Neural crest cell (in vitro differentiated cells): ENCODE measurements around the gene DUSP23. TPM values are rescaled to one million over a fixed set of nuclear protein-coding genes. Genes with fewer than 3 reads are reported as not detected.

Experiments
- DNase-seq: peaks from one replicate; pipeline ENCODE4 v3.0.0; 2021; ENCODE audit warnings: low read depth, mixed read lengths, low spot score
- H3K27ac Mint-ChIP-seq: one replicate; pipeline ENCODE4 v1.8.0; 2021; ENCODE audit warnings: mild to moderate bottlenecking, mixed read lengths; ENCODE audit not compliant: unreplicated experiment
- H3K27me3 Mint-ChIP-seq: 2 replicates; pipeline ENCODE4 v1.8.0; 2021; ENCODE audit warnings: low read depth, mild to moderate bottlenecking, mixed read lengths
- H3K36me3 Mint-ChIP-seq: 2 replicates; pipeline ENCODE4 v1.8.0; 2021; ENCODE audit warnings: low read depth, mild to moderate bottlenecking, mixed read lengths
- H3K4me1 Mint-ChIP-seq: 2 replicates; pipeline ENCODE4 v1.8.0; 2021; ENCODE audit warnings: mixed read lengths
- H3K4me3 Mint-ChIP-seq: one replicate; pipeline ENCODE4 v1.8.0; 2021; ENCODE audit warnings: mild to moderate bottlenecking, mixed read lengths
- H3K9me3 Mint-ChIP-seq: 2 replicates; pipeline ENCODE4 v1.8.0; 2021; ENCODE audit warnings: mixed read lengths
- CTCF ChIP-seq: fragments of 200-600 bp; sonication (generic); conservative IDR thresholded peaks from 2 replicates; pipeline ENCODE4 v1.5.0; 2021; ENCODE audit warnings: antibody characterized with exemption, mild to moderate bottlenecking
- total RNA-seq: library from RNA; stranded (reverse); gene quantifications from 2 replicates; pipeline ENCODE4 v1.2.1, GENCODE V29; 2021

DUSP23 gene
- total RNA-seq, 1 donor from 2014 or later = 13.5 TPM

DNA sequence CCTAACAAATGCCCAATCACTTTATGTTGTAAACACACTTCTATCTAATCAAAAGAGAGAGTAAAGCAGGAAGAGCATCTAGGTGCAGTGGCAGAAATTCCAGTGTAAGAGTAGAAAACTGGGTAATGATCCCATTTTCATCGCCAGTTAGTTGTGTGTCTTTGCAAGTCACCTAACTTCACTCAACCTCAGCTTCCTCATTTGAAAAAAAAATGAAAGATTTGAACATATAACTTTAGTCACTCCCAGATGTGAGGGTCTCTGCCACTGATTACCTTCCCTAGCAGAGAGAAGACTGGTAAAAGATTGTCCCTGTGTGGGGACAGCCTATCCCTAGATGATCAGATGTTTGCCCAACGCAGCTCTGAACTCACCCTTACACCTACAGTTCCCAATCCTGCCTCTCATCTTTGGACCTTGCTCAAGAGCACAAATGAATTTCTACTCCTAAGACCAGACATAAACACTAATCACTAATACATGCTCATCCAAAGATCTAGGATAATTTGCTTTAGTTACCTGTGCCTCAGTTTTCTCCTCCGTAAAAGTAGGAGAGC lies 25.2 kb upstream of the DUSP23 start:
- TF ChIP-seq CTCF = no peak
- Mint-ChIP-seq H3K4me1 (no peaks in the 10 kb centered on the region), H3K9me3 (no peaks in the 10 kb centered on the region), H3K27ac (no peak overlapping the region), H3K4me3 (no peak overlapping the region), H3K36me3 (no peaks in the 10 kb centered on the region), H3K27me3 (peaks cover 45% of the 10 kb centered on the region)
- DNase-seq = no peak

GRCh38 chr1:159756397-159756796 lies 24.4 kb upstream of the DUSP23 start:
- H3K27me3 Mint-ChIP-seq = peaks cover 46% of the 10 kb centered on the region
- H3K27ac Mint-ChIP-seq = no peak overlapping the region
- H3K4me3 Mint-ChIP-seq = no peak overlapping the region
- no peak for DNase-seq
- no peaks in the 10 kb centered on the region for H3K4me1 Mint-ChIP-seq
- no peak for TF ChIP-seq CTCF
- H3K9me3 Mint-ChIP-seq = no peaks in the 10 kb centered on the region
- H3K36me3 Mint-ChIP-seq = no peaks in the 10 kb centered on the region

DNA sequence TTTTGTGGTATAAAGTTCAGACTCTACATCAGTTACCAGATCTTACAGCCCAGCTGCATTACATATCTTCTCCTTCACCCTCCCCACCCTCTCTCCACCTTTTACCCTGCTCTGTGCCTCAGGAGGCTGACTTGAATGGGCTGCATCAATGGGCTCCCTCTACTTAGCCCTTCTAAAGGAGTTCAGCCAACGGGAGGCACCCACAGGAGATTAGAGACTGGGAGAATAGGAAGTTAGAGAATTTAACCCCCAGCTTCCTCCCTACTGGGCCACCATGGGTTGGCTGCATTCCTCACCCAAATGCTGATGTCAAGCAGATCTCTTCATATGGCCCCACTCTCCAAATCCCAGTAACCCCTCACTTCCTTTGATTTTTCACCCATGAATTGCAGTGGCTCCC lies 17.1 kb upstream of the DUSP23 start:
- H3K4me3 Mint-ChIP-seq = no peak overlapping the region
- H3K9me3 Mint-ChIP-seq = peaks cover 3% of the 10 kb centered on the region
- H3K27me3 Mint-ChIP-seq = peaks cover 37% of the 10 kb centered on the region
- no peaks in the 10 kb centered on the region for H3K36me3 Mint-ChIP-seq
- TF ChIP-seq CTCF = no peak
- no peak for DNase-seq
- no peak overlapping the region for H3K27ac Mint-ChIP-seq
- no peaks in the 10 kb centered on the region for H3K4me1 Mint-ChIP-seq

DNA sequence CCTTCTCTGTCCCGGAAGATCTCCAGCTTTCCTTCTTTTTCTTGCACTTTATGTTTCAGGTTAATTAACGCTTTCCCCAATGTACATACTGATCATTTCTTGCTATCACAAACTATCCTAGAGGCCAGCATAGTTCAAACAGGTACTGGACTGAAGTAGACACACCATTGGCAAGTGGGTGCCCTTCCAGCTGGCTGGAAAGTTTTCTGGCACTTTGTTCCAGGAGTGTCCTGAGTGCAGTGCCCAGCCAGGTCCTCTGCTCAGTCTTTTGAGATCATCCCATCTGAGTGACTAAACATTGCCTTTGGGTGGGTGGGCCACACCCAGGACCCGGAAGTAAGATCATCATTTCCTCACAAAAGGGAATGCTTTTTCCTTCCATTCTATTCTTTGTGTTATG lies 15.0 kb upstream of the DUSP23 start:
- H3K4me1 Mint-ChIP-seq = no peaks in the 10 kb centered on the region
- H3K4me3 Mint-ChIP-seq = no peak overlapping the region
- H3K27ac Mint-ChIP-seq = no peak overlapping the region
- no peak for DNase-seq
- no peaks in the 10 kb centered on the region for H3K36me3 Mint-ChIP-seq
- peaks cover 46% of the 10 kb centered on the region for H3K27me3 Mint-ChIP-seq
- no peak for TF ChIP-seq CTCF
- H3K9me3 Mint-ChIP-seq = peaks cover 3% of the 10 kb centered on the region

- H3K9me3 Mint-ChIP-seq = peaks cover 3% of the 10 kb centered on the region
- H3K36me3 Mint-ChIP-seq = no peaks in the 10 kb centered on the region
- no peak for TF ChIP-seq CTCF
- H3K27me3 Mint-ChIP-seq = peaks cover 66% of the 10 kb centered on the region
- H3K4me1 Mint-ChIP-seq = no peaks in the 10 kb centered on the region
- no peak for DNase-seq
- H3K4me3 Mint-ChIP-seq = no peak overlapping the region
- H3K27ac Mint-ChIP-seq = no peak overlapping the region
These were observed 9.5 kb upstream of the DUSP23 start for GRCh38 chr1:159771127-159771895.
